Thyroid gland (tissue), 4 donors: ENCODE results near the gene SHC3.

ENCODE experiments used
- POLR2A ChIP-seq, 2 donors: fragments of 450-650 bp; IDR thresholded peaks; one replicate each; pipeline ENCODE4 v1.6.1; 2017; ENCODE audit warnings: antibody characterized with exemption in 2 of 2, mild to moderate bottlenecking in 2 of 2, moderate library complexity in 1 of 2
- TF ChIP-seq, protein P1 (sequence below), 6 experiments: fragments of 200-600 bp in 3 of 6; fragments of 450-650 bp in 3 of 6; sonication (generic) in 3 of 6; IDR thresholded peaks; one replicate each; pipeline ENCODE4 v1.5.1; 2016 to 2019; ENCODE audit warnings: antibody characterized with exemption in 6 of 6, mild to moderate bottlenecking in 2 of 6, inconsistent platforms in 1 of 6, moderate library complexity in 1 of 6

- TF ChIP-seq POLR2A (IDR thresholded peaks at IDR 0.05), result no peak
- TF ChIP-seq, protein P1, sequence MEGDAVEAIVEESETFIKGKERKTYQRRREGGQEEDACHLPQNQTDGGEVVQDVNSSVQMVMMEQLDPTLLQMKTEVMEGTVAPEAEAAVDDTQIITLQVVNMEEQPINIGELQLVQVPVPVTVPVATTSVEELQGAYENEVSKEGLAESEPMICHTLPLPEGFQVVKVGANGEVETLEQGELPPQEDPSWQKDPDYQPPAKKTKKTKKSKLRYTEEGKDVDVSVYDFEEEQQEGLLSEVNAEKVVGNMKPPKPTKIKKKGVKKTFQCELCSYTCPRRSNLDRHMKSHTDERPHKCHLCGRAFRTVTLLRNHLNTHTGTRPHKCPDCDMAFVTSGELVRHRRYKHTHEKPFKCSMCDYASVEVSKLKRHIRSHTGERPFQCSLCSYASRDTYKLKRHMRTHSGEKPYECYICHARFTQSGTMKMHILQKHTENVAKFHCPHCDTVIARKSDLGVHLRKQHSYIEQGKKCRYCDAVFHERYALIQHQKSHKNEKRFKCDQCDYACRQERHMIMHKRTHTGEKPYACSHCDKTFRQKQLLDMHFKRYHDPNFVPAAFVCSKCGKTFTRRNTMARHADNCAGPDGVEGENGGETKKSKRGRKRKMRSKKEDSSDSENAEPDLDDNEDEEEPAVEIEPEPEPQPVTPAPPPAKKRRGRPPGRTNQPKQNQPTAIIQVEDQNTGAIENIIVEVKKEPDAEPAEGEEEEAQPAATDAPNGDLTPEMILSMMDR (IDR thresholded peaks at IDR 0.05), result no peak
These were observed 194.1 kb downstream of the SHC3 start for GRCh38 chr9:88984543-88984883.
